TTC549 (cell line): ENCODE results near the gene OR8J1.
"Not testable (repeated sequence)": the region's sequence is repeated elsewhere in the genome, so short reads cannot be mapped to it uniquely, and the experiment has no call there.

ENCODE experiments used
- FAIRE-seq: peaks from 2 replicates; lab custom pipeline; 2012; peaks lifted over from hg19 to GRCh38; lab: Jason Lieb, UNC

OR8J1 gene, protein sequence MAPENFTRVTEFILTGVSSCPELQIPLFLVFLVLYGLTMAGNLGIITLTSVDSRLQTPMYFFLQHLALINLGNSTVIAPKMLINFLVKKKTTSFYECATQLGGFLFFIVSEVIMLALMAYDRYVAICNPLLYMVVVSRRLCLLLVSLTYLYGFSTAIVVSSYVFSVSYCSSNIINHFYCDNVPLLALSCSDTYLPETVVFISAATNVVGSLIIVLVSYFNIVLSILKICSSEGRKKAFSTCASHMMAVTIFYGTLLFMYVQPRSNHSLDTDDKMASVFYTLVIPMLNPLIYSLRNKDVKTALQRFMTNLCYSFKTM

GRCh38 chr11:56353991-56354390 lies at the start of gene OR8J1:
TSS of gene OR8J1 (plus strand) at chr11:56354291. CDS start at chr11:56360247, 5,956 bp downstream.
- no peak for FAIRE-seq

GRCh38 chr11:56307836-56308235 lies 46.3 kb upstream of the OR8J1 start:
- no peak for FAIRE-seq

DNA sequence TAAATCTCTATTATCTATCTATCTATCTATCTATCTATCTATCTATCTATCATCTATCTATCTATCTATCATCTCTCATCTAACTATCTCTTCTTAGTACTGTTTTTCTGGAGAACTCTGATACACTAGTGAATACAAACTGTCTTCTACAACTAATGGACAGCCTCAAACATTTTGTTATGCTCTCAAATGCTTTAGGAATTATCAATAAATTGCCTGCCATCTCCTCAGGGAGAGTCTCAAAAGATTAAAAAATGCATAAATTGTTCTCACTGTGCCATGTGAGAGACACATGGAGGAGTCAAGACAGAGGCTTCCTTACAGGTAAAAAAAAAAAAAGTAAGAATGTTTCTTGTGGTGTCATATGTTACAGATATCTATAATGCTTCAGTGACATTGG lies 39.2 kb upstream of the OR8J1 start, which contains the start of gene OR8K3:
Gene OR8K3, plus strand, starts transcription at position 301 of the 400 bp plus-strand sequence. CDS start 3,163 bp downstream, outside the sequence.
- no peak for FAIRE-seq

DNA sequence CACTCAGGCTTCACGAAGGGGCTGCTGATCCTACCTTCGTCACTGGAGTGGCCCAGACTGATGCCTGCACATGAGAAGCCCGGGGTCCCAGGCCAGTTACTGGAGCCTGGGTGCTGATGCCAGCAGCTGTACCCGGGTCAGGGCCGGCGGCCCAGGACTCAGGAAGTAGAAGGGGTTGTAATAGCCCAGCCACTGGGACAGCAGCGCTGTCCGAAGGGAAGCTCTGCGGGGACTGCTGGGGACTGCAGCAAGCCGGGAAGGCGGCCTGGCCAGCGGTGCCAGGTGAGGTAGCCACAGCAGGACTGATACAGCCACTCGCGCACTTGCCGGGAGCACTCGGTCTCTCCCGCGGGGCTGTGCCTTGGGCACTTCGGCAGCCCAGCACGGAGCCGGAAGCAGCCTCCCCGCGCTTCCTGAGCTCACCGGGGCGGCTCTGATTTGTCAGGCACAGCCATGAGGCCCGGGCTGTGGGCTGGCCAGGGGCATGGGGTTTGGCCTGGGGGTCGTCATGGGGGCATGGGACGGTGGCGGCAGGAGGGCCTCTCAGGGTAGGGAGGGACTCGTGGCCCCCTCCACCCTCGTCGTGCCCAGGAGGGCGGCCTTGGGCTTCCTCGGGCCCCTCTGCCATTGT lies 22.1 kb upstream of the OR8J1 start:
- no peak for FAIRE-seq

DNA sequence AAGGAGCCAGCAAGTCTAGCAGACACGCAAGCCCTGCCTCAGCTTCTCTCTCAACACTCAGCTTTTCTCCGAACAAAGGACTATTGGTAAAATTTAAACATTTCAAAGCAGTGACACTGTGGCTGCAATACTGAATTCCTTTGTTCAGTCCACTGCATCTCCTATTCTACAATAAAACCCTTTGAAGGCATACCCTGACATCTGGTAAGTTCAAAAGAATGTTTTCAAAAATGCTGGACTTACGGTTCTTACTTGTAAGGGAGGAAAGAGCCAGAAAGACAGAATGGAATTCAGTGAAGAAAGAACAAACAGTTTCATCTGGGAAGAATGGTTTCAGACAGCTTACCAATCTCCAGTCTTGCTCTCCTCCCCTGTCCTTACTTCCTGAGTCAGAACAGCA lies 20.9 kb upstream of the OR8J1 start:
- FAIRE-seq: no peak

GRCh38 chr11:56340289-56340688 lies 13.8 kb upstream of the OR8J1 start:
- no peak for FAIRE-seq

DNA sequence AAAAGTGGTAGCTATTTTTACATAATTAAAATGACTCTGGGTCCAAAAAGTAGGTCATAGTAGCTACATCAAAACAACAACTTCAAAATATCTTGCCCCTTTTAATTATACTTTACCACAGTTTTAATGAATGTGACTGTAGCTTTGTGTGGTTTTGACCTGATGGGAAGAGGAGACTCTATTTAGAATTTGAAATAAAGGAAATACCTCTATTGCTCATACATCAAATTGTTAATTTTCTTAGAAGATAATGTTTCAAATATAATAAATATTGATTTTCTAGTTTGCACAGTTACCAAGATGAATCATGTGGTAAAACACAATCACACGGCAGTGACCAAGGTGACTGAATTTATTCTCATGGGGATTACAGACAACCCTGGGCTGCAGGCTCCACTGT lies 8.4 kb upstream of the OR8J1 start, which contains the start of gene OR8K1:
Gene OR8K1, plus strand, starts transcription at position 301 of the 400 bp plus-strand sequence. Its CDS starts 0 bp downstream, at position 301.
- no peak for FAIRE-seq

DNA sequence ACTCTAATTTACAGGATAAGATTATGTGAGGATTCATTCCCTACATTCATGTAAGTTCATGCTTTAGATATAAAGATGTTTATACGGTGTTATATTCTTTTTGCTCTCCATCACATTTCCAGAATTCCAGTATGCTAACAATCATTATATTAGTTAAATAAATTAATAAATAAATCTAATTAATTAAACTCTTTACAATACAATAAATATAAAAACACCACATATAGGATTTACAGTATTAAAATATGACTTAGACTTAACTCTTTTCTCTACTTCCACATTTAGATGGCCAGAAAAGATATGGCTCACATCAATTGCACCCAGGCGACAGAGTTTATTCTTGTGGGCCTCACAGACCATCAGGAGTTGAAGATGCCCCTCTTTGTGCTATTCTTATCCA lies 21.2 kb downstream of the OR8J1 start, which contains the start of gene OR8U1:
Gene OR8U1, plus strand, starts transcription at position 301 of the 400 bp plus-strand sequence. Its CDS starts 0 bp downstream, at position 301.
- FAIRE-seq: no peak

DNA sequence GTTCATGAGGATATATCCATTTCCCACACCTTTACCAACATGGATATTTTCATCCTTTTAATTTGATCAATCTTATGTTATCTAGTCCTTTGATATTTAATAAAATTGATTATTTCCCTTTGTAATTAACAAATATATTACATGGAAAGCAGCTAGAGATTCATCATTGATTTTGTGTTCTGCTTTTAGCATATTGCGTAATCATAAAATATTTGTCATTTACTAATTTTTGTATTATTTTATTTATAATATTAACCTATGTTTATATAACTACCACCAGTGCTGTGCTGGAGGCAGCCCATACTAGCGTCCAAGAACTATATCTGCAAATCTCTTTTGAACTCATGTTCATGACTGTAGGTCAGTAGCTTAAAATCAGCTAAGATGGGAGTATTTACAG lies 26.0 kb downstream of the OR8J1 start:
- FAIRE-seq: no peak

DNA sequence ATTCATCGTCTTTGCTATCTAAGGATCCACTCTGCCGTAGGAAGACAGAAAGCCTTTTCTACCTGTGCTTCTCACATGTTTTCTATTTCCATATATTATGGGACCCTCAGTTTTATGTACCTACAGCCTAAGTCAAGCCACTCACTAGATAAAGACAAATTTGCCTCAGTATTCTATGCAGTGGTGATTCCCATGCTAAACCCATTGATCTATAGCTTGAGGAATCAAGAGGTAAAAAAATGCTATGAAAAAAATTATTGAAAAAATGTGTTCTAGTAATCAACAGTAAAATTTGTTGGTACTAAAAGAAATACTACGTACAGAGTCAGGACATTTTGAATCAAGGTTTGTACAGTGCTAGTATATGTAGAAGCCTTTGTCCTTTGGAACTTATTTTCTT lies 40.3 kb downstream of the OR8J1 start:
- no peak for FAIRE-seq

DNA sequence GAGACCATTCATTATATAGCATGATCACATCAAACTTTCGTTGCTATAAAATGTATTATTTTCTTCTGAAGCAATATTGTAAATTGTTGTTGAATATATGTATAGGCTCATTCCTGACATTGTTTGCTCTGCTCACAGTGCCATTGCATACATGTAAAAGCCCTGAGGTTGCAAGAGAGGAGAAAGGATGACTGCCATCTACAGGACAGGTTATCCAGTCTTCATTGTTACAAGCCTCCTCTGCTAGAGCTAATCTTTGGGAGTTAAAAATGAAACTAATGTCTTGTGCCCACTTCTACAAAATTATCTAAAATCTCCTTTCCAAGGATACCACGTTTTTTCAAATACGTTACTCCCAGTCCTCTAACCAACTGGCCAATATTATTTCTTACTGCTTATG lies 42.0 kb downstream of the OR8J1 start:
- no peak for FAIRE-seq

DNA sequence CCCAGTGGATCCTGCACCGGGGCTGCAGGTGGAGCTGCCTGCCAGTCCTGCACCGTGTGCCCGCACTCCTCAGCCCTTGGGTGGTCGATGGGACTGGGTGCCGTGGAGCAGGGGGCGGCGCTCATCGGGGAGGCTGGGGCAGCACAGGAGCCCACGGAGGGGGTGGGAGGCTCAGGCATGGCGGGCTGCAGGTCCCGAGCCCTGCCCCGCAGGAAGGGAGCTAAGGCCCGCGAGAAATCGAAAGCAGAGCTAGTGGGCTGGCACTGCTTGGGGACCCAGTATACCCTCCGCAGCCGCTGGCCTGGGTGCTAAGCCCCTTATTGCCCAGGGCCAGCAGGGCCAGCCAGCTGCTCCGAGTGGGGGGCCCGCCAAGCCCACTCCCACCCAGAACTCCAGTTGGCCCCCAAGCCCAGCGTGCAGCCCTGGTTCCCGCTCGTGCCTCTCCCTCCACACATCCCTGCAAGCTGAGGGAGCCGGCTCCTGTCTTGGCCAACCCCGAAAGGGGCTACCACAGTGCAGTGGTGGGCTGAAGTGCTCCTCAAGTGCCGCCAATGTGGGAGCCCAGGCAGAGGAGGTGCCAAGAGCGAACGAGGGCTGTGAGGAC lies 47.9 kb downstream of the OR8J1 start:
- FAIRE-seq: not testable (repeated sequence)

DNA sequence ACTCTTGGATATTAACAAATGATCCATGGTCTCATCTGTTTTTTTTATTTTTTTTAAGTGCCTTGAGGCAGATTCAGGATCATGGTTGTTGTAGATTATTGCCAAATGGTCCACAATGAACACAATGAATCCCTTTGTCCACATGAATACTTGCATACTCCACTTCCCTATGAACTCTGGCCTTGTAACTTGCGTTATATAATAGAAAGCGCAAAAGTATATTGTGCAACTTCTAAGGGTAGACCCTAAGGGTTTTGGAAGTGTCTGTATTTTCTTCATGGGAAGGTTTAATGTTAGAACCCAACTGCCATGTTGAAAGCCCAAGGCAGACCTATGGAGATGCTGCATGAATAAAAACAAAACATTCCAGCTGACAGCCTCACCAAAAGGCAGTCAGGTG lies 50.3 kb downstream of the OR8J1 start:
- FAIRE-seq: no peak

- no peak for FAIRE-seq
Measured at GRCh38 chr11:56410801-56411200, 56.7 kb downstream of the OR8J1 start.
